Right lobe of liver (tissue), 4 donors: ENCODE measurements around the gene TOR1AIP2.

Experiments
- POLR2A ChIP-seq: fragments of 450-650 bp; IDR thresholded peaks from one replicate; pipeline ENCODE4 v1.6.1; 2017; ENCODE audit warnings: antibody characterized with exemption, mild to moderate bottlenecking
- TF ChIP-seq, protein P1 (sequence below), 4 donors: fragments of 200-600 bp in 3 of 4; fragments of 450-650 bp in 1 of 4; IDR thresholded peaks; one replicate each; pipeline versions ENCODE4 v1.5.1 to v1.8.0; 2016 to 2022; ENCODE audit warnings: antibody characterized with exemption in 4 of 4, mild to moderate bottlenecking in 2 of 4
- donor health status: DM: no; HTN: no; CAD: no.
- donor health status: DM: no; HTN: no; CAD: no.
- donor health status: DM: no; HTN: yes; CAD: no.

DNA sequence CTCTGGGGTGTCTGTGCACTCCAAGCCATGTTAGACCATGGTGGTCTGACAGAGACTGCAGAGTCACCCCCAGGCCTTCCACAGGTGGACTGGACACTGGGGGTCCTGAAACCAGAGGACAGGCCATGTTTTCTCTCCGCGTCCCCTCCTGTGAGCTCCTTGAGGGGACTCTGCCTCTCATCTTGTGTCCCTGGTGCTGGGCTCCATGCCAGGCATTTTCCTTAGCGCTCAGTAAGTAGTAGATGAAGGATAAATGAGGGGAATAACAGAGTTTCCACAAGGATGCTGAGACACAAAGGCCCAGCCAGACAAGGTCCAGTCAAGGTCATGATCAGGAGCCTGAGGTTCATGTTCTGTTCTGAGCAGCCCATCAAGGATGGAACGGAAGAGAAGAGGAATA is 77.1 kb downstream of the TOR1AIP2 start:
- TF ChIP-seq, protein P1, sequence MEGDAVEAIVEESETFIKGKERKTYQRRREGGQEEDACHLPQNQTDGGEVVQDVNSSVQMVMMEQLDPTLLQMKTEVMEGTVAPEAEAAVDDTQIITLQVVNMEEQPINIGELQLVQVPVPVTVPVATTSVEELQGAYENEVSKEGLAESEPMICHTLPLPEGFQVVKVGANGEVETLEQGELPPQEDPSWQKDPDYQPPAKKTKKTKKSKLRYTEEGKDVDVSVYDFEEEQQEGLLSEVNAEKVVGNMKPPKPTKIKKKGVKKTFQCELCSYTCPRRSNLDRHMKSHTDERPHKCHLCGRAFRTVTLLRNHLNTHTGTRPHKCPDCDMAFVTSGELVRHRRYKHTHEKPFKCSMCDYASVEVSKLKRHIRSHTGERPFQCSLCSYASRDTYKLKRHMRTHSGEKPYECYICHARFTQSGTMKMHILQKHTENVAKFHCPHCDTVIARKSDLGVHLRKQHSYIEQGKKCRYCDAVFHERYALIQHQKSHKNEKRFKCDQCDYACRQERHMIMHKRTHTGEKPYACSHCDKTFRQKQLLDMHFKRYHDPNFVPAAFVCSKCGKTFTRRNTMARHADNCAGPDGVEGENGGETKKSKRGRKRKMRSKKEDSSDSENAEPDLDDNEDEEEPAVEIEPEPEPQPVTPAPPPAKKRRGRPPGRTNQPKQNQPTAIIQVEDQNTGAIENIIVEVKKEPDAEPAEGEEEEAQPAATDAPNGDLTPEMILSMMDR (IDR thresholded peaks at IDR 0.05), result no peak
- no peak for TF ChIP-seq POLR2A
